Raji (cell line): Measurements from ENCODE around the gene LLPH.

ENCODE experiments used
- POLR2A ChIP-seq: IDR thresholded peaks from 2 replicates; pipeline ENCODE4 v1.6.1; 2011; ENCODE audit warnings: low read depth, low read length, control low read depth; ENCODE audit not compliant: insufficient read depth

The LLPH gene

GRCh38 chr12:66130267-66131066, at the start of gene LLPH:
TSS of gene LLPH (minus strand) at chr12:66130750. CDS start at chr12:66129106, 1,644 bp downstream.
- peak; percentile 94 for TF ChIP-seq POLR2A

GRCh38 chr12:66176105-66176900, 45.8 kb upstream of the LLPH start:
- TF ChIP-seq POLR2A: no peak

- TF ChIP-seq POLR2A: no peak
Observed at GRCh38 chr12:66170606-66171005, 40.1 kb upstream of the LLPH start.

GRCh38 chr12:66169221-66170170, 38.9 kb upstream of the LLPH start, which contains the start of gene TMBIM4:
TSS of gene TMBIM4 (minus strand) at chr12:66169996. CDS start at chr12:66169951, 45 bp downstream.
- peak; percentile 60 for TF ChIP-seq POLR2A

- TF ChIP-seq POLR2A: no peak
Observed at GRCh38 chr12:66168410-66168809, 37.9 kb upstream of the LLPH start.

- TF ChIP-seq POLR2A: no peak
Observed at GRCh38 chr12:66166561-66166960, 36.0 kb upstream of the LLPH start.

- no peak for TF ChIP-seq POLR2A
Observed at GRCh38 chr12:66165141-66165540, 34.6 kb upstream of the LLPH start.

GRCh38 chr12:66164349-66164821, 33.8 kb upstream of the LLPH start:
- no peak for TF ChIP-seq POLR2A

- no peak for TF ChIP-seq POLR2A
Observed at GRCh38 chr12:66163289-66163688, 32.7 kb upstream of the LLPH start.

GRCh38 chr12:66162701-66163100, 32.2 kb upstream of the LLPH start:
- TF ChIP-seq POLR2A: no peak

GRCh38 chr12:66160704-66161103, 30.2 kb upstream of the LLPH start:
- no peak for TF ChIP-seq POLR2A

- no peak for TF ChIP-seq POLR2A
Observed at GRCh38 chr12:66159123-66159522, 28.6 kb upstream of the LLPH start.

- TF ChIP-seq POLR2A: no peak
Observed at GRCh38 chr12:66156654-66157053, 26.1 kb upstream of the LLPH start.

GRCh38 chr12:66154776-66155175, 24.2 kb upstream of the LLPH start:
- no peak for TF ChIP-seq POLR2A

GRCh38 chr12:66152732-66153131, 22.2 kb upstream of the LLPH start:
- no peak for TF ChIP-seq POLR2A

GRCh38 chr12:66149702-66150398, 19.3 kb upstream of the LLPH start:
- no peak for TF ChIP-seq POLR2A
